GM21447 (cell line): ENCODE data around the gene SPATA20.

Experiments
- ATAC-seq: cut with Tn5 transposase; IDR thresholded peaks from one replicate; pipeline ENCODE4 v1.9.1; 2021; ENCODE audit not compliant: unreplicated experiment

SPATA20 gene

GRCh38 chr17:50557630-50558029, 10.7 kb downstream of the SPATA20 start:
- ATAC-seq, result no peak

GRCh38 chr17:50558091-50558490, 11.1 kb downstream of the SPATA20 start:
- ATAC-seq, result no peak

GRCh38 chr17:50558581-50558940, 11.6 kb downstream of the SPATA20 start:
- no peak for ATAC-seq

GRCh38 chr17:50558941-50559614, 12.1 kb downstream of the SPATA20 start:
- no peak for ATAC-seq

GRCh38 chr17:50559674-50560184, 12.8 kb downstream of the SPATA20 start:
- ATAC-seq, result no peak

GRCh38 chr17:50560185-50560824, 13.3 kb downstream of the SPATA20 start, which contains the start of gene CACNA1G:
Gene CACNA1G, plus strand, starts transcription at chr17:50560715. Its CDS starts 745 bp downstream, at chr17:50561460.
- peak; percentile 92 for ATAC-seq

- ATAC-seq, result no peak
Measured at GRCh38 chr17:50560931-50561745, 14.2 kb downstream of the SPATA20 start.

- no peak for ATAC-seq
Measured at GRCh38 chr17:50561746-50562141, 14.8 kb downstream of the SPATA20 start.

- ATAC-seq, result no peak
Measured at GRCh38 chr17:50562242-50563091, 15.5 kb downstream of the SPATA20 start.

GRCh38 chr17:50563092-50563511, 16.1 kb downstream of the SPATA20 start:
- no peak for ATAC-seq

- no peak for ATAC-seq
Measured at GRCh38 chr17:50564916-50565315, 17.9 kb downstream of the SPATA20 start.

GRCh38 chr17:50565402-50566350, 18.7 kb downstream of the SPATA20 start:
- ATAC-seq, result no peak

- no peak for ATAC-seq
Measured at GRCh38 chr17:50566886-50567285, 19.9 kb downstream of the SPATA20 start.

- no peak for ATAC-seq
Measured at GRCh38 chr17:50568659-50569058, 21.7 kb downstream of the SPATA20 start.

GRCh38 chr17:50569592-50569991, 22.6 kb downstream of the SPATA20 start:
- ATAC-seq, result no peak

GRCh38 chr17:50570032-50570431, 23.1 kb downstream of the SPATA20 start:
- no peak for ATAC-seq

GRCh38 chr17:50570528-50570927, 23.6 kb downstream of the SPATA20 start:
- no peak for ATAC-seq

- no peak for ATAC-seq
Measured at GRCh38 chr17:50571681-50572080, 24.7 kb downstream of the SPATA20 start.

GRCh38 chr17:50572541-50572940, 25.6 kb downstream of the SPATA20 start:
- ATAC-seq, result no peak
